ENCODE measurements around the gene PPARG.
A peak's percentile ranks its signal among the peaks of the same experiment; 100 is the strongest.
"Not testable (repeated sequence)": the region's sequence is repeated elsewhere in the genome, so short reads cannot be mapped to it uniquely, and the experiment has no call there.

Gene PPARG

GRCh38 chr3:12439161-12439940, 150.5 kb downstream of the PPARG start:
- DNase-seq (ENCODE audit: low spot score in 2 of 2): no peak
- in situ Hi-C loops (cut with MboI; ENCODE audit: low sequenced_read_pairs): no loop called here
- peaks cover 3% of the 10 kb centered on the region; the same call in 1 of the 2 replicates for H3K27me3 ChIP-seq (ENCODE audit: low read depth)
- H3K4me3 ChIP-seq: no peak overlapping the region
- H3K4me1 ChIP-seq: no peaks in the 10 kb centered on the region
- no peaks in the 10 kb centered on the region for H3K36me3 ChIP-seq (replicated peaks)
- H3K9me3 ChIP-seq: no peaks in the 10 kb centered on the region

GRCh38 chr3:12440927-12441714, 152.3 kb downstream of the PPARG start:
- Histone ChIP-seq H3K4me1 (no peaks in the 10 kb centered on the region), H3K36me3 (replicated peaks) (no peaks in the 10 kb centered on the region), H3K27me3 (ENCODE audit: low read depth) (peaks cover 3% of the 10 kb centered on the region; the same call in 1 of the 2 replicates), H3K9me3 (no peaks in the 10 kb centered on the region), H3K4me3 (no peak overlapping the region)
- in situ Hi-C loops (cut with MboI; ENCODE audit: low sequenced_read_pairs): no loop called here
- DNase-seq (ENCODE audit: low spot score in 2 of 2): no peak

GRCh38 chr3:12442654-12443501, 154.0 kb downstream of the PPARG start:
- Histone ChIP-seq H3K27me3 (ENCODE audit: low read depth) (peaks cover 3% of the 10 kb centered on the region; the same call in 1 of the 2 replicates), H3K4me3 (no peak overlapping the region), H3K4me1 (no peaks in the 10 kb centered on the region), H3K9me3 (no peaks in the 10 kb centered on the region), H3K36me3 (replicated peaks) (no peaks in the 10 kb centered on the region)
- in situ Hi-C loops (cut with MboI; ENCODE audit: low sequenced_read_pairs): no loop called here
- DNase-seq (ENCODE audit: low spot score in 2 of 2): no peak

GRCh38 chr3:12443781-12444522, 155.1 kb downstream of the PPARG start:
- Histone ChIP-seq H3K9me3 (no peaks in the 10 kb centered on the region), H3K4me1 (no peaks in the 10 kb centered on the region), H3K36me3 (replicated peaks) (no peaks in the 10 kb centered on the region), H3K4me3 (no peak overlapping the region), H3K27me3 (ENCODE audit: low read depth) (peaks cover 3% of the 10 kb centered on the region; the same call in 1 of the 2 replicates)
- in situ Hi-C loops (cut with MboI; ENCODE audit: low sequenced_read_pairs): no loop called here
- no peak for DNase-seq (ENCODE audit: low spot score in 2 of 2)

GRCh38 chr3:12444582-12445471, 156.0 kb downstream of the PPARG start:
- Histone ChIP-seq H3K27me3 (ENCODE audit: low read depth) (peaks cover 3% of the 10 kb centered on the region; the same call in 1 of the 2 replicates), H3K36me3 (replicated peaks) (no peaks in the 10 kb centered on the region), H3K4me3 (no peak overlapping the region), H3K4me1 (no peaks in the 10 kb centered on the region), H3K9me3 (no peaks in the 10 kb centered on the region)
- in situ Hi-C loops (cut with MboI; ENCODE audit: low sequenced_read_pairs): no loop called here
- DNase-seq (ENCODE audit: low spot score in 2 of 2): peak in 1 of 2 experiments; percentile 37

GRCh38 chr3:12445523-12446240, 156.8 kb downstream of the PPARG start:
- DNase-seq (ENCODE audit: low spot score in 2 of 2): no peak
- H3K4me1 ChIP-seq: no peaks in the 10 kb centered on the region
- no peaks in the 10 kb centered on the region for H3K9me3 ChIP-seq
- H3K36me3 ChIP-seq (replicated peaks): no peaks in the 10 kb centered on the region
- in situ Hi-C loops (cut with MboI; ENCODE audit: low sequenced_read_pairs): no loop called here
- H3K27me3 ChIP-seq (ENCODE audit: low read depth): peaks cover 3% of the 10 kb centered on the region; the same call in 1 of the 2 replicates
- H3K4me3 ChIP-seq: no peak overlapping the region

- DNase-seq (ENCODE audit: low spot score in 2 of 2): no peak
- Histone ChIP-seq H3K9me3 (no peaks in the 10 kb centered on the region), H3K36me3 (replicated peaks) (no peaks in the 10 kb centered on the region), H3K27me3 (ENCODE audit: low read depth) (peaks cover 3% of the 10 kb centered on the region; the same call in 1 of the 2 replicates), H3K4me1 (no peaks in the 10 kb centered on the region), H3K4me3 (no peak overlapping the region)
- in situ Hi-C loops (cut with MboI; ENCODE audit: low sequenced_read_pairs): no loop called here
Observed at GRCh38 chr3:12446298-12446697, 157.4 kb downstream of the PPARG start.

- no peaks in the 10 kb centered on the region for H3K9me3 ChIP-seq
- in situ Hi-C loops (cut with MboI; ENCODE audit: low sequenced_read_pairs): no loop called here
- H3K27me3 ChIP-seq (ENCODE audit: low read depth): no peaks in the 10 kb centered on the region; the same call in 1 of the 2 replicates
- no peaks in the 10 kb centered on the region for H3K36me3 ChIP-seq (replicated peaks)
- H3K4me1 ChIP-seq: no peaks in the 10 kb centered on the region
- no peak for DNase-seq (ENCODE audit: low spot score in 2 of 2)
- H3K4me3 ChIP-seq: no peak overlapping the region
Observed at GRCh38 chr3:12447075-12447474, 158.2 kb downstream of the PPARG start.

GRCh38 chr3:12448404-12449202, 159.7 kb downstream of the PPARG start:
- H3K4me3 ChIP-seq; H3K36me3 ChIP-seq (replicated peaks); H3K9me3 ChIP-seq; DNase-seq (ENCODE audit: low spot score in 2 of 2); in situ Hi-C loops (cut with MboI; ENCODE audit: low sequenced_read_pairs); H3K4me1 ChIP-seq; H3K27me3 ChIP-seq (ENCODE audit: low read depth): not testable (repeated sequence)

GRCh38 chr3:12449889-12450682, 161.2 kb downstream of the PPARG start:
- no peaks in the 10 kb centered on the region for H3K4me1 ChIP-seq
- no peaks in the 10 kb centered on the region for H3K27me3 ChIP-seq (ENCODE audit: low read depth)
- no peaks in the 10 kb centered on the region for H3K9me3 ChIP-seq
- in situ Hi-C loops (cut with MboI; ENCODE audit: low sequenced_read_pairs): no loop called here
- H3K4me3 ChIP-seq: no peak overlapping the region
- H3K36me3 ChIP-seq (replicated peaks): no peaks in the 10 kb centered on the region
- no peak for DNase-seq (ENCODE audit: low spot score in 2 of 2)

GRCh38 chr3:12451481-12451880, 162.6 kb downstream of the PPARG start:
- in situ Hi-C loops (cut with MboI; ENCODE audit: low sequenced_read_pairs): no loop called here
- H3K9me3 ChIP-seq: no peaks in the 10 kb centered on the region
- no peaks in the 10 kb centered on the region for H3K36me3 ChIP-seq (replicated peaks)
- DNase-seq (ENCODE audit: low spot score in 2 of 2): no peak
- H3K27me3 ChIP-seq (ENCODE audit: low read depth): no peaks in the 10 kb centered on the region
- no peak overlapping the region for H3K4me3 ChIP-seq
- H3K4me1 ChIP-seq: no peaks in the 10 kb centered on the region
